A673 (cell line): Measurements from ENCODE around the gene BRD9. TPM values are rescaled to one million over a fixed set of nuclear protein-coding genes. Genes with fewer than 3 reads are reported as not detected.
"Not testable (repeated sequence)": the region's sequence is repeated elsewhere in the genome, so short reads cannot be mapped to it uniquely, and the experiment has no call there.

Source experiments
- BruUV-seq: library from RNA; stranded (reverse); fragments of 400-500 nt; replicated peaks from 2 replicates; lab custom pipeline; 2021; lab: Mats Ljungman, UMichigan
- CTCF ChIA-PET: fragments of 300-600 bp; sonication (Branson Sonifier 250); formaldehyde crosslinking; loops from one replicate; lab custom pipeline; 2022; ENCODE audit warnings: antibody characterized with exemption; lab: Charles Lee
- POLR2A ChIA-PET: fragments of 300-600 bp; sonication (Branson Sonifier 250); formaldehyde crosslinking; loops from one replicate; lab custom pipeline; 2022; ENCODE audit warnings: antibody characterized with exemption; ENCODE audit not compliant: low non-redundant PET; lab: Charles Lee
- DNase-seq: peaks from one replicate; pipeline ENCODE4 v3.0.0-alpha.2; 2015; ENCODE audit warnings: low spot score
- H3K27ac ChIP-seq: fragments of 200-600 bp; sonication (generic); 2 replicates; pipeline ENCODE4 v1.5.1; 2016; ENCODE audit warnings: mixed run types, low read depth, mild to moderate bottlenecking, mixed read lengths, antibody characterized with exemption, low read length; ENCODE audit not compliant: poor library complexity, severe bottlenecking
- H3K27me3 ChIP-seq: fragments of 200-600 bp; sonication (generic); replicated peaks from 2 replicates; pipeline ENCODE4 v1.6.1; 2017; ENCODE audit warnings: mixed run types, low read depth, mild to moderate bottlenecking, mixed read lengths, antibody characterized with exemption, low read length; ENCODE audit not compliant: insufficient read depth, poor library complexity
- H3K36me3 ChIP-seq: fragments of 200-600 bp; sonication (generic); 2 replicates; pipeline ENCODE4 v1.6.1; 2016; ENCODE audit warnings: mixed run types, mild to moderate bottlenecking, mixed read lengths, antibody characterized with exemption, low read length; ENCODE audit not compliant: insufficient read depth, poor library complexity, severe bottlenecking
- H3K4me1 ChIP-seq: fragments of 200-600 bp; sonication (generic); 2 replicates; pipeline ENCODE4 v1.6.1; 2017; ENCODE audit warnings: mixed run types, mild to moderate bottlenecking, mixed read lengths, antibody characterized with exemption, low read length; ENCODE audit not compliant: insufficient read depth, poor library complexity, severe bottlenecking
- H3K4me3 ChIP-seq: fragments of 200-600 bp; sonication (generic); 2 replicates; pipeline ENCODE4 v1.5.1; 2016; ENCODE audit warnings: low read depth, mixed run types, mild to moderate bottlenecking, mixed read lengths, low read length; ENCODE audit not compliant: poor library complexity, severe bottlenecking
- H3K9me3 ChIP-seq: fragments of 200-600 bp; sonication (generic); 2 replicates; pipeline ENCODE4 v1.6.1; 2016; ENCODE audit warnings: mixed run types, low read depth, mild to moderate bottlenecking, mixed read lengths, antibody characterized with exemption, low read length; ENCODE audit not compliant: poor library complexity, severe bottlenecking
- EZH2 ChIP-seq: fragments of 200-600 bp; sonication (generic); IDR thresholded peaks from 2 replicates; pipeline ENCODE4 v1.6.1; 2017; ENCODE audit warnings: borderline replicate concordance, low read depth, mild to moderate bottlenecking, mixed read lengths, antibody characterized with exemption, low read length; ENCODE audit not compliant: poor library complexity, severe bottlenecking
- intact Hi-C: fragments of 100-400 bp; cut with micrococcal nuclease; formaldehyde crosslinking; loops from one replicate; pipeline ENCODE4 v1.10.0; 2022; ENCODE audit not compliant: unreplicated experiment
- total RNA-seq: library from RNA; stranded (reverse); gene quantifications from 2 replicates; pipeline ENCODE4 v1.2.3, GENCODE V29; 2021
- TF ChIP-seq, protein P1 (sequence below): fragments of 300-800, 200-600 bp; sonication (generic); conservative IDR thresholded peaks from 2 replicates; pipeline ENCODE4 v1.5.1; 2017; ENCODE audit warnings: low read depth, mild to moderate bottlenecking, antibody characterized with exemption, low read length, moderate library complexity, mixed read lengths

Gene BRD9
- total RNA-seq, 1 experiment from 2014 or later: 73.7 TPM

DNA sequence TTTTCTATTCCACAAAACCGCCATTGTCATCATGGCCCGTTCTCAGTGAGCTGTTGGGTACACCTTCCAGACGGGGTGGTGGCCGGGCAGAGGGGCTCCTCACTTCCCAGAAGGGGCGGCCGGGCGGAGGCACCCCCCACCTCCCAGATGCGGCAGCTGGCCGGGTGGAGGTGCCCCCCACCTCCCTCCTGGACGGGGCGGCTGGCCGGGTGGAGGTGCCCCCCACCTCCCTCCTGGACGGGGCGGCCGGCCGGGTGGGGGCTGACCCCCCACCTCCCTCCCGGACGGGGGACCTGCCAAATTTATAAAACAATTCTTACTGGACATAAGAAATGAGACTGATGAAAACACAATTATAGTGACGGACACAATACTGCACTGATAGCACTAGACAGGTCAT, 64.4 kb downstream of the BRD9 start:
- H3K36me3 ChIP-seq, BruUV-seq, intact Hi-C loops, H3K27ac ChIP-seq, POLR2A ChIA-PET, H3K9me3 ChIP-seq, H3K4me3 ChIP-seq, H3K27me3 ChIP-seq, H3K4me1 ChIP-seq, DNase-seq, CTCF ChIA-PET: not testable (repeated sequence)

DNA sequence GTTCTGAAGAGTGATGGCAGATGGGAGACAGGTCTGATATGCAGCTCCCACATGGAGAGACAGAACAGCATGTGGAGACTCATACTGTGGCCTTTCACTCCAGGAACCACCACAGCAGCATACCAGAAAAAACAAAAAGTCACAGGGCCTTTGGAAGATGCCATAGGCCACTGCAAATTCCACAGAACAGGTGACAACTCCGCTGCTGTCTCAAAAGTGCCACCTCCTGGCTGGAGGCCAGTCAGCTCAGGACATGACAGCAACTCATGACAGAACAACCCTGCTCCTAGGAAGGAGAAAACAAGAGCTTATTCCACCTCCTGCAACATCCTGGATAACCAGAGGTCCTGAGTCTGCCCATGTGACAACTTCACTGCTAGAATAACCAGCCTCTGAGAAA, 67.1 kb downstream of the BRD9 start:
- intact Hi-C loops, BruUV-seq, H3K9me3 ChIP-seq, H3K36me3 ChIP-seq, H3K27ac ChIP-seq, H3K27me3 ChIP-seq, H3K4me3 ChIP-seq, CTCF ChIA-PET, H3K4me1 ChIP-seq, POLR2A ChIA-PET, DNase-seq: not testable (repeated sequence)

DNA sequence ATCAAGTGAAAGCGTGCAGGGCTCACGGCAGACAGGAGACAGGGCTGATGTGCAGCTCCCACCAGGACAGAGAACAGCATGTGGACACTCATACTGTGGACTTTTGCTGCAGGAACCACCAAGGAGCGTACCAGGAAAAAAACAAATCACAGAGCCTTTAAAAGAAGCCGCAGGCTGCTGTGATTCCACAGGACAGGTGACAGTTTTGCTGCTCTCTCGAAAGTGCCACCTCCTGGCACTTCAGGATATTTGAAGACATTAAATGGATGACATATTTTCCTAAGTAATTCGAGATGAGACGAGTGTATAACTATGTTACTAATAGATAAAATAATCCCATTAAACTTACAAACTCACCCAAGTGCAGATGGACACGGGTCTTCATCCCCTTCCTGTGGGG, 71.1 kb downstream of the BRD9 start:
- intact Hi-C loops: no loop called here
- Histone ChIP-seq H3K9me3 (no peaks in the 10 kb centered on the region), H3K4me3 (no peak overlapping the region), H3K27ac (no peak overlapping the region), H3K4me1 (no peaks in the 10 kb centered on the region), H3K27me3 (no peaks in the 10 kb centered on the region), H3K36me3 (no peaks in the 10 kb centered on the region)
- CTCF ChIA-PET: no interaction called here
- no peak for DNase-seq
- POLR2A ChIA-PET: no interaction called here
- TF ChIP-seq EZH2: no peak
- TF ChIP-seq, protein P1, sequence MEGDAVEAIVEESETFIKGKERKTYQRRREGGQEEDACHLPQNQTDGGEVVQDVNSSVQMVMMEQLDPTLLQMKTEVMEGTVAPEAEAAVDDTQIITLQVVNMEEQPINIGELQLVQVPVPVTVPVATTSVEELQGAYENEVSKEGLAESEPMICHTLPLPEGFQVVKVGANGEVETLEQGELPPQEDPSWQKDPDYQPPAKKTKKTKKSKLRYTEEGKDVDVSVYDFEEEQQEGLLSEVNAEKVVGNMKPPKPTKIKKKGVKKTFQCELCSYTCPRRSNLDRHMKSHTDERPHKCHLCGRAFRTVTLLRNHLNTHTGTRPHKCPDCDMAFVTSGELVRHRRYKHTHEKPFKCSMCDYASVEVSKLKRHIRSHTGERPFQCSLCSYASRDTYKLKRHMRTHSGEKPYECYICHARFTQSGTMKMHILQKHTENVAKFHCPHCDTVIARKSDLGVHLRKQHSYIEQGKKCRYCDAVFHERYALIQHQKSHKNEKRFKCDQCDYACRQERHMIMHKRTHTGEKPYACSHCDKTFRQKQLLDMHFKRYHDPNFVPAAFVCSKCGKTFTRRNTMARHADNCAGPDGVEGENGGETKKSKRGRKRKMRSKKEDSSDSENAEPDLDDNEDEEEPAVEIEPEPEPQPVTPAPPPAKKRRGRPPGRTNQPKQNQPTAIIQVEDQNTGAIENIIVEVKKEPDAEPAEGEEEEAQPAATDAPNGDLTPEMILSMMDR: no peak
- BruUV-seq: no TSS peak

DNA sequence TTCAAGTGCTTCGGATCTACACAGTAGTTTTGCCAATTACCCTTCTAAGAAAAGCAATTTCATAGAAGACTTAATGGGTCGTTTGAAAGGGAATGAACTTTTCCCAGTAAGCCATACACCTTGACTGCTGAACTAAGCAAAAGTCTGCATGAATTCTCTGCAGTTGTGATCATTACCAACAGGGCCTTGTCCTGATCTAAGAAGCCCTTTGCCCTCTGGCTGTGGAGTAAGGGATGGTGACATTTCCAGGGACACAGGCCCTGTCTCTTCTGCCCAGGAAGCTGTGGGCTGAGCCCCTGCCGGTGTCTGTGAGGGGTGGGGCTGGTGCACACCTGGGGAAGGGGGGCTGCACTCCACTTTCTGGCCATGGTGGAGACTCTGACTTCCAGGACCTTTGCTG, 72.4 kb downstream of the BRD9 start:
- Histone ChIP-seq H3K9me3 (no peaks in the 10 kb centered on the region), H3K27ac (no peak overlapping the region), H3K27me3 (no peaks in the 10 kb centered on the region), H3K4me3 (no peak overlapping the region), H3K36me3 (no peaks in the 10 kb centered on the region), H3K4me1 (no peaks in the 10 kb centered on the region)
- BruUV-seq: no TSS peak
- CTCF ChIA-PET: no interaction called here
- intact Hi-C loops: no loop called here
- no peak for DNase-seq
- POLR2A ChIA-PET: no interaction called here
- TF ChIP-seq, protein P1: no peak
- no peak for TF ChIP-seq EZH2
